Measurements from ENCODE around the gene CDCA7L. TPM values are rescaled to one million over a fixed set of nuclear protein-coding genes. Genes with fewer than 3 reads are reported as not detected.

CDCA7L gene
- total RNA-seq, 4 donors from 2014 or later, result 29.2 to 129 (median 74.9) TPM

DNA sequence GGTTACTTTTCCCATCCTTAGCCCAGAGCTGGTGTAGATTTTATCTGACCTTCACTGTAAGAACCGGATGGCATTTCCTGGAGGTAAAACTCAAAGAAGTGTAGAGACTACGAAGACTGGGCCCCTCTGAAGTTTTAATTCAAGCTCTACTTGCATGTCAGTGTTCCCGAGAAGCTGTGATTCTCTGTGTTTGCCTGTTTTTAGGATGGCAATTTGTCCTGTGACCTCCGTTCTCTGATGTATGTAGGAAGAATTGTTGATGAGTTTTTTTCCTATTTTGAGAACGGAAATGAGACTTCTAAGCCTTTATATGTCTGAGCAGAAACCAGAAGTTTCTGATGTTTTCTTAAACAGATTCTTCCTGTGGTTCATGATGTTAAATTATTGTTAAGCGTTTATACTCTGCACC is 94.1 kb downstream of the CDCA7L start:
- no peak overlapping the region for H3K4me3 ChIP-seq (ENCODE audit: low read depth, poor library complexity, severe bottlenecking)
- 66 to 67% methylated on average over 6 of the region's 6 CpGs for WGBS, 2 donors
- TF ChIP-seq, protein P1, sequence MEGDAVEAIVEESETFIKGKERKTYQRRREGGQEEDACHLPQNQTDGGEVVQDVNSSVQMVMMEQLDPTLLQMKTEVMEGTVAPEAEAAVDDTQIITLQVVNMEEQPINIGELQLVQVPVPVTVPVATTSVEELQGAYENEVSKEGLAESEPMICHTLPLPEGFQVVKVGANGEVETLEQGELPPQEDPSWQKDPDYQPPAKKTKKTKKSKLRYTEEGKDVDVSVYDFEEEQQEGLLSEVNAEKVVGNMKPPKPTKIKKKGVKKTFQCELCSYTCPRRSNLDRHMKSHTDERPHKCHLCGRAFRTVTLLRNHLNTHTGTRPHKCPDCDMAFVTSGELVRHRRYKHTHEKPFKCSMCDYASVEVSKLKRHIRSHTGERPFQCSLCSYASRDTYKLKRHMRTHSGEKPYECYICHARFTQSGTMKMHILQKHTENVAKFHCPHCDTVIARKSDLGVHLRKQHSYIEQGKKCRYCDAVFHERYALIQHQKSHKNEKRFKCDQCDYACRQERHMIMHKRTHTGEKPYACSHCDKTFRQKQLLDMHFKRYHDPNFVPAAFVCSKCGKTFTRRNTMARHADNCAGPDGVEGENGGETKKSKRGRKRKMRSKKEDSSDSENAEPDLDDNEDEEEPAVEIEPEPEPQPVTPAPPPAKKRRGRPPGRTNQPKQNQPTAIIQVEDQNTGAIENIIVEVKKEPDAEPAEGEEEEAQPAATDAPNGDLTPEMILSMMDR (IDR thresholded peaks at IDR 0.05), result no peak
- no peak for TF ChIP-seq POLR2A (IDR thresholded peaks at IDR 0.05)
- DNase-seq (ENCODE audit: low spot score in 2 of 2), result no peak
- intact Hi-C loops (cut with DNase I; ENCODE audit: low total_unique reads), result no loop called here

All from lower leg skin (tissue), 4 donors.